Breast epithelium (tissue), 4 donors: Measurements from ENCODE around the gene SLC39A7. TPM values are rescaled to one million over a fixed set of nuclear protein-coding genes. Genes with fewer than 3 reads are reported as not detected.
"Not testable (repeated sequence)": the region's sequence is repeated elsewhere in the genome, so short reads cannot be mapped to it uniquely, and the experiment has no call there.

Experiments used
- DNase-seq, 2 donors: peaks; one replicate each; pipeline ENCODE4 v3.0.0-alpha.2; 2019; ENCODE audit warnings: low spot score in 2 of 2
- H3K27ac ChIP-seq, 2 donors: fragments of 200-600 bp; sonication (generic) in 1 of 2; one replicate each; pipeline ENCODE4 v1.5.1; 2016 to 2019; ENCODE audit warnings: mild to moderate bottlenecking in 1 of 2
- H3K27me3 ChIP-seq, 2 donors: fragments of 200-600 bp; sonication (generic) in 1 of 2; one replicate each; pipeline versions ENCODE4 v1.5.1 to v1.6.0; 2017 to 2019; ENCODE audit warnings: control low read depth in 1 of 2, mild to moderate bottlenecking in 1 of 2
- H3K36me3 ChIP-seq: fragments of 200-600 bp; one replicate; pipeline ENCODE4 v1.5.1; 2019
- H3K4me1 ChIP-seq, 2 donors: fragments of 200-600 bp; sonication (generic); one replicate each; pipeline ENCODE4 v1.5.1; 2016 to 2019; ENCODE audit warnings: control low read depth in 1 of 2
- H3K4me3 ChIP-seq, 3 donors: fragments of 200-600 bp; sonication (generic); 1 replicate in 2 of 3; 2 replicates in 1 of 3; pipeline ENCODE4 v1.5.1; 2016 to 2019; ENCODE audit warnings: mild to moderate bottlenecking in 3 of 3, moderate library complexity in 2 of 3
- H3K9me3 ChIP-seq, 2 donors: fragments of 200-600 bp; sonication (generic) in 1 of 2; one replicate each; pipeline ENCODE4 v1.5.1; 2016 to 2019; ENCODE audit warnings: control low read depth in 1 of 2
- POLR2A ChIP-seq: fragments of 450-650 bp; IDR thresholded peaks from one replicate; pipeline ENCODE4 v1.6.1; 2016; ENCODE audit warnings: antibody characterized with exemption, mild to moderate bottlenecking, moderate library complexity
- POLR2AphosphoS5 ChIP-seq, 3 donors: sonication (generic); formaldehyde crosslinking; IDR thresholded peaks; one replicate each; pipeline ENCODE4 v1.6.1; 2017; ENCODE audit warnings: antibody characterized with exemption in 3 of 3
- intact Hi-C: fragments of 100-400 bp; cut with DNase I; formaldehyde crosslinking; loops from one replicate; pipeline ENCODE4 v1.15.1; 2023; ENCODE audit warnings: low total_unique reads
- total RNA-seq, 3 donors: library from RNA; depleted of rRNA; stranded (reverse); fragments of >200 nt; gene quantifications; one replicate each; pipeline ENCODE4 v1.1.0, GENCODE V29; 2016
- TF ChIP-seq, protein P1 (sequence below), 3 donors: fragments of 450-650 bp; IDR thresholded peaks; one replicate each; pipeline ENCODE4 v1.5.1; 2016 to 2017; ENCODE audit warnings: antibody characterized with exemption in 3 of 3, mild to moderate bottlenecking in 3 of 3, moderate library complexity in 3 of 3

SLC39A7 gene
- total RNA-seq, 3 donors from 2014 or later: 55.0 to 79.3 (median 74.1) TPM

- Histone ChIP-seq H3K4me3 (no peak overlapping the region), H3K4me1 (no peaks in the 10 kb centered on the region), H3K27me3 (no peaks in the 10 kb centered on the region), H3K27ac (no peak overlapping the region), H3K36me3 (no peaks in the 10 kb centered on the region), H3K9me3 (no peaks in the 10 kb centered on the region)
- TF ChIP-seq POLR2A (no peak), POLR2AphosphoS5 (IDR thresholded peaks at IDR 0.05) (no peak)
- TF ChIP-seq, protein P1, sequence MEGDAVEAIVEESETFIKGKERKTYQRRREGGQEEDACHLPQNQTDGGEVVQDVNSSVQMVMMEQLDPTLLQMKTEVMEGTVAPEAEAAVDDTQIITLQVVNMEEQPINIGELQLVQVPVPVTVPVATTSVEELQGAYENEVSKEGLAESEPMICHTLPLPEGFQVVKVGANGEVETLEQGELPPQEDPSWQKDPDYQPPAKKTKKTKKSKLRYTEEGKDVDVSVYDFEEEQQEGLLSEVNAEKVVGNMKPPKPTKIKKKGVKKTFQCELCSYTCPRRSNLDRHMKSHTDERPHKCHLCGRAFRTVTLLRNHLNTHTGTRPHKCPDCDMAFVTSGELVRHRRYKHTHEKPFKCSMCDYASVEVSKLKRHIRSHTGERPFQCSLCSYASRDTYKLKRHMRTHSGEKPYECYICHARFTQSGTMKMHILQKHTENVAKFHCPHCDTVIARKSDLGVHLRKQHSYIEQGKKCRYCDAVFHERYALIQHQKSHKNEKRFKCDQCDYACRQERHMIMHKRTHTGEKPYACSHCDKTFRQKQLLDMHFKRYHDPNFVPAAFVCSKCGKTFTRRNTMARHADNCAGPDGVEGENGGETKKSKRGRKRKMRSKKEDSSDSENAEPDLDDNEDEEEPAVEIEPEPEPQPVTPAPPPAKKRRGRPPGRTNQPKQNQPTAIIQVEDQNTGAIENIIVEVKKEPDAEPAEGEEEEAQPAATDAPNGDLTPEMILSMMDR (IDR thresholded peaks at IDR 0.05): no peak
- DNase-seq: no peak
- intact Hi-C loops: no loop called here
Observed at GRCh38 chr6:33215271-33216116, 14.8 kb downstream of the SLC39A7 start.

DNA sequence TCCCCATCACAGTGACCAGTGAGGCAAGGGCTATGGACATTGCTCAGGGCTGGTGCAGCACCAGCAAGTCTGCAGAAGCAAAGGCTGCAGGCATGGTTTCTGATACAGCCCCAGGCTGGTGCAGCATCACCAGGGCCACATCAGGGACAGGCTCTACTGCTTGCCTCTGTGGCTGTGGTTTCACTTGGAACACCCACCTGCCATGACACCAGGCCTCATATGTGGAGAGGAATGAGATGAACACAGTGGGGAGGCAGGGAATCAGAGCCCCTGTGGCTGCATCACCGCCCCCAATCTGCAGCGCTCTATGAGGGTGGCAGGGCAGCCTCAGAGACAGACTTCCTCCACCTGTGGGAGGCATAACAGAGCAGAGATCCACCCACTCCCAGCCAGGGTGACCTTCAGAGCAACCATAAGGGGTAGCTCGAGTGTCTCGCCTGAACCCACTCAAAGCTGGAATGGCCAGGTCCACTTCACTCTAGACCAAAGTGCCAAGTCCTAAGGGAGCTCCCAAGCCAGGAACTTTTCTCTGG, 15.5 kb downstream of the SLC39A7 start:
- no peaks in the 10 kb centered on the region for H3K9me3 ChIP-seq
- no peak overlapping the region for H3K27ac ChIP-seq
- H3K4me3 ChIP-seq: no peak overlapping the region
- DNase-seq: no peak
- no peak for TF ChIP-seq POLR2A
- TF ChIP-seq POLR2AphosphoS5 (IDR thresholded peaks at IDR 0.05): no peak
- TF ChIP-seq, protein P1 (IDR thresholded peaks at IDR 0.05): no peak
- H3K36me3 ChIP-seq: no peaks in the 10 kb centered on the region
- no peaks in the 10 kb centered on the region for H3K4me1 ChIP-seq
- H3K27me3 ChIP-seq: no peaks in the 10 kb centered on the region
- intact Hi-C loops: no loop called here

DNA sequence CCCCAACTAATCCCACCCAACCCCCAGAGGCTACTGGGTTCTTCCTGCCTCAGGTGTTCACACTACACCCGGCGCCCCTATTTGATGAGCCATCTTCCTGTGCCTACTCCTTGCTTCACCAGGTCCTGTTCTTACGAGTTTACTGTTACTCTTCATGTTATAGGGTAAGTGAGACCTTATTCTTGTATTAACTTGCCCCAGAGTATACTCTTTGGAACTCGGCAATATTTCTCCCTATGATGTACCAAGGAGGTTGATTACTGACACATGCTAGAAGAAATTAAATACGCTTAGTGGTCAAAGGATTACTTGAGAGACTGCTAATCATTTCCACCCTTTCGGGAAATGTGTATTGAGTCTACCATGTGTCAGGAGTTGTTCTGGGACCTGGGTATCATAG, 16.6 kb downstream of the SLC39A7 start:
- no peaks in the 10 kb centered on the region for H3K27me3 ChIP-seq
- intact Hi-C loops: no loop called here

GRCh38 chr6:33217681-33218080, 17.0 kb downstream of the SLC39A7 start:
- Histone ChIP-seq H3K27me3 (no peaks in the 10 kb centered on the region), H3K4me1 (no peaks in the 10 kb centered on the region), H3K4me3 (no peak overlapping the region), H3K36me3 (no peaks in the 10 kb centered on the region), H3K9me3 (no peaks in the 10 kb centered on the region), H3K27ac (no peak overlapping the region)
- no peak for DNase-seq
- TF ChIP-seq, protein P1 (IDR thresholded peaks at IDR 0.05): no peak
- TF ChIP-seq POLR2A (no peak), POLR2AphosphoS5 (IDR thresholded peaks at IDR 0.05) (no peak)
- intact Hi-C loops: no loop called here

More for the DNA sequence above, 16.6 kb downstream of the SLC39A7 start:
- H3K9me3 ChIP-seq: no peaks in the 10 kb centered on the region
- H3K36me3 ChIP-seq: no peaks in the 10 kb centered on the region
- no peaks in the 10 kb centered on the region for H3K4me1 ChIP-seq
- H3K4me3 ChIP-seq: no peak overlapping the region
- TF ChIP-seq POLR2AphosphoS5 (IDR thresholded peaks at IDR 0.05) (no peak), POLR2A (no peak)
- TF ChIP-seq, protein P1 (IDR thresholded peaks at IDR 0.05): no peak
- DNase-seq: no peak
- no peak overlapping the region for H3K27ac ChIP-seq

DNA sequence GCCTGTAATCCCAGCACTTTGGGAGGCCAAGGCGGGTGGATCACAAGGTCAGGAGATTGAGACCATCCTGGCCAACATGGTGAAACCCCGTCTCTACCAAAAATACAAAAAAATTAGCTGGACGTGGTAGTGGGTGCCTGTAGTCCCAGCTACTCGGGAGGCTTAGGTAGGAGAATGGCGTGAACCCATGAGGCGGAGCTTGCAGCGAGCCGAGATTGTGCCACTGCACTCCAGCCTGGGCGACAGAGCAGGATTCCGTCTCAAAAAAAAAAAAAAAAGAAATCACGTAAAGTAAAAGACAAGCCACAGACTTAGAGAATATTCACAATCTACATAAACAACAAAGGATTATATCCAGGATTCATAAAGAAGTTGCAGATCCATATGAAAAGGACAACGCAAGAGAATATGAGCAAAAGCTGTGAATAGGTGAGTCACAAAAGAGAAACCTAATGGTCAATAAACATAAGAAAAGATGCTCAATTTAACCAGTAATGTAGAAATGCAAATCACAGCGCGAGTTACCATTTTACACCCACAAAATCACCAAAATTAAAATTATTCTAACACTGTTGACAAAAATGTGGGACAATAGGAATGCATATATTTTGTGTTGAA, 25.9 kb downstream of the SLC39A7 start:
- DNase-seq, H3K36me3 ChIP-seq, H3K4me3 ChIP-seq, H3K4me1 ChIP-seq, H3K27ac ChIP-seq, H3K9me3 ChIP-seq, H3K27me3 ChIP-seq, intact Hi-C loops: not testable (repeated sequence)
